Measurements from ENCODE around the gene ZNRF4. TPM values are rescaled to one million over a fixed set of nuclear protein-coding genes. Genes with fewer than 3 reads are reported as not detected.

The ZNRF4 gene
- total RNA-seq, 2 donors from 2014 or later: not detected

GRCh38 chr19:5407356-5407755 is 47.9 kb upstream of the ZNRF4 start:
- Histone ChIP-seq H3K27me3 (ENCODE audit: control insufficient read depth, insufficient read depth, low read length, poor library complexity, severe bottlenecking) (peaks cover 29% of the 10 kb centered on the region), H3K4me3 (ENCODE audit: low read length) (no peak overlapping the region), H3K4me1 (ENCODE audit: control insufficient read depth, insufficient read depth, low read length) (no peaks in the 10 kb centered on the region), H3K36me3 (ENCODE audit: control insufficient read depth, insufficient read depth, low read length) (no peaks in the 10 kb centered on the region), H3K9me3 (ENCODE audit: control insufficient read depth, low read length) (peaks cover 11% of the 10 kb centered on the region), H3K9ac (ENCODE audit: extremely low read depth, low read length, poor library complexity, severe bottlenecking) (no peak overlapping the region), H3K27ac (ENCODE audit: low read depth, low read length) (no peak overlapping the region)
- DNase-seq: no peak
- H3K9me3 Mint-ChIP-seq: peaks cover 22% of the 10 kb centered on the region
- H3K27ac Mint-ChIP-seq: no peak overlapping the region
- no peaks in the 10 kb centered on the region for H3K36me3 Mint-ChIP-seq (ENCODE audit: low read depth)
- H3K4me3 Mint-ChIP-seq: no peak overlapping the region
- peaks cover 66% of the 10 kb centered on the region for H3K27me3 Mint-ChIP-seq (ENCODE audit: insufficient read depth)
- H3K4me1 Mint-ChIP-seq: no peaks in the 10 kb centered on the region
- WGBS, 2 experiments (ENCODE audit: insufficient coverage in 1 of 2, insufficient read length in 1 of 2): 30 to 50% methylated on average over 2 to 3 of the region's 4 CpGs
- TF ChIP-seq CTCF (conservative IDR thresholded peaks at IDR 0.05): no peak

- WGBS, 2 experiments (ENCODE audit: insufficient coverage in 1 of 2, insufficient read length in 1 of 2): 82 to 90% methylated on average over 12 to 29 of the region's 29 CpGs
- Mint-ChIP-seq H3K4me1 (peaks cover 24% of the 10 kb centered on the region), H3K27ac (no peak overlapping the region), H3K36me3 (ENCODE audit: low read depth) (no peaks in the 10 kb centered on the region), H3K4me3 (no peak overlapping the region), H3K9me3 (peaks cover 3% of the 10 kb centered on the region), H3K27me3 (ENCODE audit: insufficient read depth) (peaks cover 36% of the 10 kb centered on the region)
- Histone ChIP-seq H3K36me3 (ENCODE audit: control insufficient read depth, insufficient read depth, low read length) (no peaks in the 10 kb centered on the region), H3K9me3 (ENCODE audit: control insufficient read depth, low read length) (no peaks in the 10 kb centered on the region), H3K27ac (ENCODE audit: low read depth, low read length) (no peak overlapping the region), H3K9ac (ENCODE audit: extremely low read depth, low read length, poor library complexity, severe bottlenecking) (no peak overlapping the region), H3K4me3 (ENCODE audit: low read length) (no peak overlapping the region), H3K4me1 (ENCODE audit: control insufficient read depth, insufficient read depth, low read length) (no peaks in the 10 kb centered on the region), H3K27me3 (ENCODE audit: control insufficient read depth, insufficient read depth, low read length, poor library complexity, severe bottlenecking) (no peaks in the 10 kb centered on the region)
- DNase-seq: no peak
- TF ChIP-seq CTCF (conservative IDR thresholded peaks at IDR 0.05): no peak
Observed at GRCh38 chr19:5417495-5418436, 37.5 kb upstream of the ZNRF4 start.

- H3K27ac ChIP-seq (ENCODE audit: low read depth, low read length): no peak overlapping the region
- no peak for DNase-seq
- peaks cover 3% of the 10 kb centered on the region for H3K9me3 Mint-ChIP-seq
- no peaks in the 10 kb centered on the region for H3K36me3 ChIP-seq (ENCODE audit: control insufficient read depth, insufficient read depth, low read length)
- no peaks in the 10 kb centered on the region for H3K4me1 ChIP-seq (ENCODE audit: control insufficient read depth, insufficient read depth, low read length)
- H3K9me3 ChIP-seq (ENCODE audit: control insufficient read depth, low read length): no peaks in the 10 kb centered on the region
- no peaks in the 10 kb centered on the region for H3K27me3 ChIP-seq (ENCODE audit: control insufficient read depth, insufficient read depth, low read length, poor library complexity, severe bottlenecking)
- no peak overlapping the region for H3K9ac ChIP-seq (ENCODE audit: extremely low read depth, low read length, poor library complexity, severe bottlenecking)
- WGBS, 2 experiments (ENCODE audit: insufficient coverage in 1 of 2, insufficient read length in 1 of 2): 74 to 79% methylated on average over 5 to 6 of the region's 6 CpGs
- H3K4me3 Mint-ChIP-seq: no peak overlapping the region
- no peak overlapping the region for H3K4me3 ChIP-seq (ENCODE audit: low read length)
- H3K36me3 Mint-ChIP-seq (ENCODE audit: low read depth): no peaks in the 10 kb centered on the region
- H3K4me1 Mint-ChIP-seq: peaks cover 24% of the 10 kb centered on the region
- no peak overlapping the region for H3K27ac Mint-ChIP-seq
- TF ChIP-seq CTCF (conservative IDR thresholded peaks at IDR 0.05): no peak
- H3K27me3 Mint-ChIP-seq (ENCODE audit: insufficient read depth): peaks cover 35% of the 10 kb centered on the region
Observed at GRCh38 chr19:5418677-5419076, 36.5 kb upstream of the ZNRF4 start.
